Activated T-cell treated with anti-CD3 and anti-CD28 coated beads, Interleukin-2, amount 50 U/mL, for 72 hours (primary cell): ENCODE results near the gene UBE2S. TPM values are rescaled to one million over a fixed set of nuclear protein-coding genes. Genes with fewer than 3 reads are reported as not detected.

ENCODE experiments used
- ATAC-seq, 2 donors: fragments of 150-1000 bp; cut with Tn5 transposase; replicated peaks in 1 of 2; 2 replicates each; pipeline ENCODE4 v1.10.0; 2021; ENCODE audit warnings: moderate library complexity in 2 of 2, mild to moderate bottlenecking in 1 of 2
- DNase-seq, 2 donors: peaks; one replicate each; pipeline ENCODE4 v3.0.0; 2021 to 2022; ENCODE audit warnings: mixed read lengths in 1 of 2
- H3K27ac Mint-ChIP-seq: one replicate; pipeline ENCODE4 v1.8.0; 2022; ENCODE audit warnings: mild to moderate bottlenecking, moderate library complexity, mixed read lengths
- H3K27me3 Mint-ChIP-seq: one replicate; pipeline ENCODE4 v1.8.0; 2022; ENCODE audit warnings: low read depth, mixed read lengths
- H3K36me3 Mint-ChIP-seq, 2 donors: one replicate each; pipeline ENCODE4 v1.8.0; 2022; ENCODE audit warnings: mixed read lengths in 2 of 2, mild to moderate bottlenecking in 1 of 2; ENCODE audit not compliant: insufficient read depth in 2 of 2
- H3K4me1 Mint-ChIP-seq: one replicate; pipeline ENCODE4 v1.8.0; 2022; ENCODE audit warnings: low read depth, mixed read lengths
- H3K4me3 Mint-ChIP-seq, 2 donors: one replicate each; pipeline ENCODE4 v1.8.0; 2022; ENCODE audit warnings: mild to moderate bottlenecking in 2 of 2, mixed read lengths in 2 of 2, moderate library complexity in 2 of 2
- H3K9me3 Mint-ChIP-seq, 2 donors: one replicate each; pipeline ENCODE4 v1.8.0; 2022; ENCODE audit warnings: mixed read lengths in 2 of 2
- total RNA-seq, 2 donors: library from RNA; stranded (reverse); gene quantifications; one replicate each; pipeline ENCODE4 v1.2.3, GENCODE V29; 2022

Gene UBE2S
- total RNA-seq, 2 donors from 2014 or later = 192 to 223 TPM

DNA sequence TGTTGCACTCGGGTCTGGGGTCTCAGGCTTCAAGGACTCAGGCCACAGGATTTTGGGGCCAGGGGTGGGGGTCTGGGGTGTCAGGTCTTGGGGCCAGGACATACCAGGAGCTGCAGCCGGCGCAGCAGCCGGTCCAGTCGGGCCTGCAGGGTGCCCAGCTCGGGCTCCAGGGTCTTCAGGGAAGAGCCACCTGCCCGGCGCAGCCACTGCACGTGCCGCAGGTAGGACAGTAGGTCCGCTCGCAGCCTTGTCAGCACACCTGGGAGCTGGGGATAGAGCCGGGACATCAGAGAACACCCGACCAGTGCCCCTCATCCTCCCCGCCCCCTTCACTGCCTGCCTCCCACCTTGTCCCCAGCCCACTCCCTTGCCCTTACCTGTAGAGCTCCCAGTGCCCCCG, 39.5 kb downstream of the UBE2S start:
- DNase-seq (no peak), ATAC-seq (no peak)
- H3K4me1 Mint-ChIP-seq = peaks cover 14% of the 10 kb centered on the region
- no peaks in the 10 kb centered on the region for H3K9me3 Mint-ChIP-seq
- no peak overlapping the region for H3K4me3 Mint-ChIP-seq
- no peak overlapping the region for H3K27ac Mint-ChIP-seq
- peaks cover 28% of the 10 kb centered on the region for H3K27me3 Mint-ChIP-seq
- peaks cover 4 to 6% of the 10 kb centered on the region in 2 donors for H3K36me3 Mint-ChIP-seq

DNA sequence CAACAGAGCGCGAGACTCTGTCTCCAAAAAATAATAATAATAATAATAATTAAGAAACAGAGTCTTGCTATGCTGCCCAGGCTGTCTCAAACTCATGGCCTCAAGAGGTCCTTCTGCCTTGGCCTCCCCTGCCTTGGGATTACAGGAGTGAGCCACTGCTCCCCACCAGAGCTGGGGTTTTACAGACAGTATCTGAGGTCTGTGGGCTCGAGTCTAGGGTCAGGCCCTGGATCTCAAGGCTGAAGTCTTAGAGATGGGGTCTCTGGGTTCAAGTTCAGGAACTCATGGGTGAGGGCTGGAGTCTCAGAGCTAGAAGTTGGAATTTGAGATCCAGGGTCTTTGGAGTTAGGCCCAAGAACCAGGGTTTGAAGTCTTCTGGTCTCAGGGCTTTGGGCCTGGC, 40.8 kb downstream of the UBE2S start:
- peaks cover 4 to 6% of the 10 kb centered on the region in 2 donors for H3K36me3 Mint-ChIP-seq
- H3K9me3 Mint-ChIP-seq = no peaks in the 10 kb centered on the region
- no peak for ATAC-seq
- H3K4me1 Mint-ChIP-seq = peaks cover 8% of the 10 kb centered on the region
- H3K4me3 Mint-ChIP-seq = no peak overlapping the region
- peaks cover 22% of the 10 kb centered on the region for H3K27me3 Mint-ChIP-seq
- no peak overlapping the region for H3K27ac Mint-ChIP-seq
- no peak for DNase-seq

DNA sequence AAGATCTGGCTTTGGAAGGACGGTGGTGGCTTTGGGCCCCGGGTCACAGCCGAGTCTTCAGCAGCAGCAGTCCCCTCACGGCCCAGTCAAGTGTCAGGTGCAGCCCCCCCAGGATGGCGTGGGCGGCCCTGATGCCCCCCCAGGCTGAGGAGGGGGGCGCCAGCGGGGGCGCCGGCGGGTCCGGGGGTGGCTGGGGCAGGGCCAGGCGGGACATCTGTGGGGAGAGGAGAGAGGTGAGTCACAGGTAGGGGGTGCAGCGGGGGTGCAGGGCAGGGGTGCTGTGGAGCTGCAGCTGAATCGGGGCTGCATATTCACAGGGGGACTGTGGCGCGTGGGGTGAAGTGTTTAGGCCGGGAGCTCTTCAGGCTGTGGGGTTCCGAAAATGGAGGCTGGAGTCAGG, 41.6 kb downstream of the UBE2S start:
- H3K36me3 Mint-ChIP-seq = peaks cover 4% of the 10 kb centered on the region in 2 donors
- H3K27me3 Mint-ChIP-seq = peaks cover 14% of the 10 kb centered on the region
- ATAC-seq (no peak), DNase-seq (no peak)
- no peak overlapping the region for H3K4me3 Mint-ChIP-seq
- H3K4me1 Mint-ChIP-seq = peaks cover 6% of the 10 kb centered on the region
- H3K9me3 Mint-ChIP-seq = no peaks in the 10 kb centered on the region
- no peak overlapping the region for H3K27ac Mint-ChIP-seq

DNA sequence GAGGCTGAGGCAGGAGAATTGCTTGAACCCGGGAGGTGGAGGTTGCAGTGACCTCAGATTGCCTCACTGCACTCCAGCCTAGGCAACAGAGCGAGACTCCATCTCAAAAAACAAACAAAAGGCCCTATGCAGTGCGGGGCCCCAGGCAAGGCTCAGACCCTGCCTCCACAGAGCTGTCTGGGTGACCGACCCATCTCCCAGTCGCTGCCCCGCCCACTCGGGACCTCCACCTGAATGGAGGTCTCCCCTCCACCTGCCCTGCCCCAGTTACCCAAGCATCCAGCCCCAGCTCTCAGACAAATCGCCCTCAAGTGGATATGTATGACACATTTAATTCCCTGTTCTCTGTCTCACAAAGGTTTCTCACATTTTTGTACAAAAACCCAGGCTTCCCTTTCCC, 42.3 kb downstream of the UBE2S start:
- H3K4me3 Mint-ChIP-seq = no peak overlapping the region
- DNase-seq (no peak), ATAC-seq (no peak)
- peaks cover 2% of the 10 kb centered on the region in 2 donors for H3K36me3 Mint-ChIP-seq
- no peak overlapping the region for H3K27ac Mint-ChIP-seq
- peaks cover 7% of the 10 kb centered on the region for H3K27me3 Mint-ChIP-seq
- H3K4me1 Mint-ChIP-seq = no peaks in the 10 kb centered on the region
- no peaks in the 10 kb centered on the region for H3K9me3 Mint-ChIP-seq

DNA sequence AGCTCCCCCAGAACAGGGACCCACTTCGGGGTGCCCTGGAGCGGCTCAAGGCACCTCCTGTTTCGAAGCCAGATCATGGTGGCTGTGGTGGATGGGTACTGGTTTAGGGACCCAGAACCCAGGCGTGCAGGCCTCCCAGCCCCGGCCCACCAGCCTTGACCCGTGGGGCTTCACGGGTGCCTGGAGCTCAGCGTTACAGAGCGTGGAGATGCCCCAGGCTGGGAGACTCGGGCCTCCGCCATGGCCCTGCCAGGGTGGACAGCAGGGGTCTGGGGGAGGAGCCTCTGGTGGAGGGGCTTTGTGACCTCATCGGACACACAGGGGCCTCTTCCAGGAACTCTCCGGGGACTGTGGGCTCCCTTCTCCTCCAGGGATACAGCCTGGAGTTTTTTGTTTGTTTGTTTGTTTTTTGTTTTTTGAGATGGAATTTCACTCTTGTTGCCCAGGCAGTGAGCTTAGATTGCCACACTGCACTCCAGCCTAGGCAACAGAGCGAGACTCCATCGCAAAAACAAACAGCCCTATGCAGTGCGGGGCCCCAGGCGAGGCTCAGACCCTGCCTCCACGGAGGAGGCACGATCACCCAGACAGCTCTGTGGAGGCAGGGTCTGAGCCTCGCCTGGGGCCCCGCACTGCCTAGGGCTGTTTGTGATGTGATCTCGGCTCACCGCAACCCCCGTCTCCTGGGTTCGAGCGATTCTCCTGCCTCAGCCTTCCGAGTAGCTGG, 44.4 kb downstream of the UBE2S start, which contains the start of gene GARIN5B:
Gene GARIN5B, minus strand, starts transcription at position 271 of the 727 bp plus-strand sequence. Its CDS starts 194 bp downstream, at position 77.
- no peak for ATAC-seq
- Mint-ChIP-seq H3K27me3 (no peaks in the 10 kb centered on the region), H3K9me3 (no peaks in the 10 kb centered on the region), H3K27ac (no peak within 1 kb of the TSS), H3K4me1 (no peaks in the 10 kb centered on the region), H3K36me3 (no peaks in the 10 kb centered on the region), H3K4me3 (no peak within 1 kb of the TSS)
- no peak for DNase-seq

- DNase-seq = no peak
- Mint-ChIP-seq H3K36me3 (no peaks in the 10 kb centered on the region), H3K9me3 (no peaks in the 10 kb centered on the region), H3K4me1 (no peaks in the 10 kb centered on the region), H3K27ac (no peak overlapping the region), H3K27me3 (peaks cover 2% of the 10 kb centered on the region), H3K4me3 (no peak overlapping the region)
- no peak for ATAC-seq
Measured at GRCh38 chr19:55362174-55362989, 45.2 kb downstream of the UBE2S start.

- Mint-ChIP-seq H3K9me3 (no peaks in the 10 kb centered on the region), H3K27ac (no peak overlapping the region), H3K4me1 (no peaks in the 10 kb centered on the region), H3K4me3 (no peak overlapping the region), H3K27me3 (peaks cover 13% of the 10 kb centered on the region), H3K36me3 (no peaks in the 10 kb centered on the region)
- DNase-seq (no peak), ATAC-seq (no peak)
Measured at GRCh38 chr19:55360902-55361301, 46.7 kb downstream of the UBE2S start.

DNA sequence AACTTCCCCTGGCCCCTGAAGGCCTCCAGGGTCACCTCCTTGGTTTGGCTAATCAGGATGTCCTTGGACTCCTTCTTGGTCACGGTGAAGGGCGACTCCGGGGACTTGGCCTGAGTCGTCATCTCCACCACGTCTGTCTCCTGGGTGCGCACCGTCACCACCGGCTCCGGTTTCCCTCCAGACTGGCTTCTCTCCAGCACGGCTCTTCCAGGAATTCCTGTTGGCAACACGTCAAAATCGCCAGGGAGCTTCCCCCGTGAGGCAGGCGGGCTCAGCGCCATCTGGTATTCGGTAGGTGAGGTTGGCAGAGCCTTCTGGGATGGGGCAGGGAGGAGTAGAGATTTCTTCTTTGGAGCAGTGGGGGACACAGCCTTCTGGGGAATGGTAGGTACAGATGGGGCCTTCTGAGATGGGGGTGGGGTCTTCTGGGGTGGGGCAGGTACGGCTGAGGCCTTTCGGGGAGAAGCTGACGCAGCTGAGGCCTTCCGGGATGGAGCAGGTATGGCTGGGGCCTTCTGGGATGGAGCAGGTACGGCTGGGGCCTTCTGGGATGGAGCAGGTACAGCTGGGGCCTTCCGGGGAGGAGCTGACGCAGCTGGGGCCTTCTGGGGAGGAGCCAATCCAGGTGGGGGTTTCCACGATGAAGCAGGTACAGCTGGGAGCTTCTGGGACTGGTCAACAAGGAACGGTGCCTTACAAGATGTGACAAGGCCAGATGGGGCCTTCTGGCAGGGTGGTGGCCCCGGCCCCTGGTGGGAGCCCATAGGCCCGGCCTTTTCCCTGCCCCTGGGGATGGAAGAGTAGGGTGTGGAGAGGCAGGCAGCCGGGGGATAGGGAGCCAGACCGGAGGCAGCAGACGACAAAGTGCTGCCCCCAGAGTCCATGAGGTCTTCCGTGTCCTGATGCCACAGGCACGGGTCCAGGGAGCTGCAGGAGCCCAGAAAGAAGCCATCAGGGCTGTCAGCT, 48.4 kb downstream of the UBE2S start:
- DNase-seq (no peak), ATAC-seq (no peak)
- no peaks in the 10 kb centered on the region for H3K36me3 Mint-ChIP-seq
- no peaks in the 10 kb centered on the region for H3K9me3 Mint-ChIP-seq
- no peak overlapping the region for H3K4me3 Mint-ChIP-seq
- H3K27me3 Mint-ChIP-seq = peaks cover 21% of the 10 kb centered on the region
- peak overlapping the region; percentile 28 for H3K27ac Mint-ChIP-seq
- H3K4me1 Mint-ChIP-seq = no peaks in the 10 kb centered on the region

GRCh38 chr19:55358493-55358892, 49.1 kb downstream of the UBE2S start:
- Mint-ChIP-seq H3K27me3 (peaks cover 21% of the 10 kb centered on the region), H3K9me3 (no peaks in the 10 kb centered on the region), H3K4me1 (peaks cover 7% of the 10 kb centered on the region), H3K27ac (no peak overlapping the region), H3K4me3 (no peak overlapping the region), H3K36me3 (no peaks in the 10 kb centered on the region)
- DNase-seq (no peak), ATAC-seq (no peak)

DNA sequence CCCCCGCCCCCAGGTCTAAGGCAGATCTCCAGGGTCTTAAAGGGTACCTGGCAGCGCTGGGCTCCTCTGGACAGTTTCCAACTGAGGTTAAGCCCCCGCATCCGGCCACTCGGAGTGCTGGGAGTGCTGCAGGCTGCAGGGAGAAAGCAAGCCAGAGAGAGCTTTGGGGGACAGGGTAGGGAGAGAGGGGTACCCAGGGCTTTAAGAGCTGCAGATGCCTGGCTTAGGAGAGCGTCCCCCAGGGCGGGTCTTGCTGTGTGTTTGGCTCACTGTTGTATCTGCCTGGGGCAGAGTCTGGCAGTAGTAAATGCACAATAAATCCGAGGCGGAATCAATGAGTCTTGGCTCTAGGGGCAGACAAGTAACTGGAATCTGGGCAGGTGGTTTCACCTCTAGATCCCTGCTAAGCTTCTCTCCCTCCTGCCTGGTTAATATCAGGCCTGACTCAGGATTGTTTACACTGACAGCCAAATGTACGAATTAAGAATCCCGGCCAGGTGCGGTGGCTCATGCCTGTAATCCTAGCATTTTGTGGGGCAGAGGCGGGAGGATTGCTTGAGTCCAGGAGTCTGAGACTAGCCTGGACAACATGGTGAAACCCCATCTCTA, 52.3 kb downstream of the UBE2S start:
- H3K27me3 Mint-ChIP-seq = peaks cover 47% of the 10 kb centered on the region
- no peaks in the 10 kb centered on the region for H3K36me3 Mint-ChIP-seq
- peaks cover 18% of the 10 kb centered on the region for H3K4me1 Mint-ChIP-seq
- ATAC-seq (no peak), DNase-seq (no peak)
- peak overlapping the region in 1 of 2 donors; percentile 15 for H3K4me3 Mint-ChIP-seq
- no peaks in the 10 kb centered on the region for H3K9me3 Mint-ChIP-seq
- no peak overlapping the region for H3K27ac Mint-ChIP-seq

DNA sequence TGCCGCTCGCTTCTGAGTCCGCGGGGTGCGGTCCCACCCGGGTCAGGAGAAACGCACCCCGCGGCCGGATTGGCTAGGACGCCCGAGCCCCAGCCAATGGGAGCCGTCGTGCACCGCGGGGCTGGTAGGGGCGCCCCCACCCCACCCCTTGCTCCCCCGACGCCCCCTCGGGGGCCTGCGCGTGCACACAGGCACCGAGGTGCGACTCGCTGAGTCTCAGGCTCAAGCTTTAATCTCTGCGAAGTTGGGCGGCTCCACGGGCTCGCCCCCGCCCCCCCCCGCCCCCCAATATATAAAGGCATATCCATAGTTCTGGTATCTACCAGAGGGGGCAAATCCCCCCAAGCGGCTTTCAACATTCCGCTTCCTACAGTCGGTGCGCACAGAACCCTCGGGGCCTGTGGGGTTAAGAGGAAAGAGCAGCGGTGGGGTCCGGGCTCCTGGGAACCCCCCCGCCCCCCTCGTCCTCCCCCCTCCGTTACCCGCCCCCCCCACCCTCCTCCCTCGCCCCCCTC, 52.8 kb downstream of the UBE2S start, which contains the start of gene COX6B2:
Gene COX6B2, minus strand, starts transcription at position 22 of the 515 bp plus-strand sequence. CDS start 198 bp downstream, outside the sequence.
- no peaks in the 10 kb centered on the region for H3K36me3 Mint-ChIP-seq
- H3K4me1 Mint-ChIP-seq = peaks cover 18% of the 10 kb centered on the region
- H3K9me3 Mint-ChIP-seq = no peaks in the 10 kb centered on the region
- H3K4me3 Mint-ChIP-seq = peak within 1 kb of the TSS; percentile 83 to 86
- no peak within 1 kb of the TSS for H3K27ac Mint-ChIP-seq
- no peak for DNase-seq
- peaks cover 47% of the 10 kb centered on the region for H3K27me3 Mint-ChIP-seq
- peak; percentile 15 to 18 for ATAC-seq
